NCI-H1417 treated with DMSO at 0.1 percent for 48 hours (cell line): Measurements from ENCODE around the gene EPHA1.

Source experiments
- DNase-seq: peaks from one replicate; lab custom pipeline; 2025; lab: John Stamatoyannopoulos, UW

EPHA1 gene

DNA sequence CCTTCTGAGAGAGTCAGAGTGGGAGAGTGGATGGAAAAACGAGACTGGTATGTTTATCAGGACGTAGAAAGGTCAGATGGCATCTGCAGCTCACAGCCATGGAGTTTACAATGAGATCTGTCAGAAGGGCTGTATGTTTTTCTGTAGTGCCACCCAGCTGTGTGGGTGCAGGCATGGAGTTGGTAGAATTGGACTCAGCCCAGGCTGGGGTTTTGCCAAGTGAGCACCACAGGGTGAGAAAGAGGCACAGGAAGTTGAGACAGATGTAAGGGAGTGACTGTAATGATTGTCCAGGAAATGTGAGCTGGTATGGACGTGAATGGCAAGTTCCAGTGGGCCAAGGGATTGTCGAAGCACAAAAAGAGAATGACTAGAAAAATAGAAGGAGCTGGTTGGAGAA is 36.6 kb downstream of the EPHA1 start:
- no peak for DNase-seq

GRCh38 chr7:143369678-143370651 is 38.7 kb downstream of the EPHA1 start:
- no peak for DNase-seq

DNA sequence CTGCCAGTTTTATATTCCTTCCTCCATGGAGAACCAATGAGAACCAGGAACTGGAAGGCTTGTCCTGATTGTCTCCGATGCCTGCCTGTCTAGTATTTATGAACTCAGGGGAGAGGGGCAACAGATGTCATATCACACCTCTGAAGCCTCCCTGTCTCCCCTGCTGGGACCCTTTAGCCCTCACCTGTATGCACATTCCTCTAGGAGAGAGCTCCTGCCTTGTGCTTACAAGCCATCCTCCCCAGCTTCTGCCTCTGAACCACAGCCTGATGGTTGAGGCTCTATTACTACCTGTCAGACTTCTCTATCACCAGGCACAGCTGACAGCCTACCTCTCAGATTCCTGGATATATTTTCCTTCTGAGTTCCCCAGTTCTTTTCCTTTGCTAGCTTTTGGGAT is 40.3 kb downstream of the EPHA1 start:
- DNase-seq: no peak

GRCh38 chr7:143367972-143368371 is 40.7 kb downstream of the EPHA1 start:
- DNase-seq: no peak

DNA sequence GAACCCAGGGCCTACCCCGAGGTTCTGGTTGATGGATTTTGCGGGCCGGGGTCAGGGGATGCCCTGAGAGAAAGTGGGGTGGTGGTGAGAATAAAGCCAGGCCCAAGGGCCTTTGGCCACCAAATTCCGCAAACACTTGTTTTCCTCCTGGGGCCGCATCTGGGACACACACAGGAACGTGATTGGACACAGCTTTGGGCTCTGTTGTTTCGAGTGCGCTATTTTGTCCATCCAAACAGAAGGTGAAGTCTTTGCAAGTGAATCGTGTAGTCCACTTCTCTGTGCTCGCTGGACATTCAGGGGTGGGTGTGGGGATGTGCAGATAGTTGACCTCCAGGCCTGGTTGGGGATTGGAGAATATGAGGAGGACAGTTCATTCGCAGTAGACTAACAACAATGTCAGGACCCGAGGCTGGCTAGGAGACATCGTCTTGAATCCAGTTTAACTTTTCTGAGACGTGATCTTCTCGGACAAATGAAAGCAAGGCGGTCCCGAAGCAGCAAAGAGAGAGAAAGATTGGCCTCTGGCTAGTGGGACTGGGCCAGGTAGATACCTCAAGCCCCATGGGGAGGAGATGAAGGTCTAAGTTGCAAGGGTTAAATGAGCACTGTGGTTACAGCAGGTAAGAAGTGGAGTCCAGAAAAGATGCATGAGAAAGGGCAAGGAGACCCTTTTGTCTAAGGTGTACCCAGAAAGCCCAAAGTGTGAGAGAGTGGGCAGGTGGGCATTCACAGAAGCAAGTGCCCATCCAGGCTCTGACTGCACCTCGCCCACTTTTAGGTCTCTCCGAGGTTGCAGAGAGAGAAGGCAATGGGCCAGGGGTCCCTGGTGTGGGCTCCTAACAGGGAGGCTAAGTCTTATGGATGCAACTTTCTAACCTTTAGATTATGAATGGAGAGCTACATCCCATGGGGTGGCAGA is 45.4 kb downstream of the EPHA1 start:
- no peak for DNase-seq

DNA sequence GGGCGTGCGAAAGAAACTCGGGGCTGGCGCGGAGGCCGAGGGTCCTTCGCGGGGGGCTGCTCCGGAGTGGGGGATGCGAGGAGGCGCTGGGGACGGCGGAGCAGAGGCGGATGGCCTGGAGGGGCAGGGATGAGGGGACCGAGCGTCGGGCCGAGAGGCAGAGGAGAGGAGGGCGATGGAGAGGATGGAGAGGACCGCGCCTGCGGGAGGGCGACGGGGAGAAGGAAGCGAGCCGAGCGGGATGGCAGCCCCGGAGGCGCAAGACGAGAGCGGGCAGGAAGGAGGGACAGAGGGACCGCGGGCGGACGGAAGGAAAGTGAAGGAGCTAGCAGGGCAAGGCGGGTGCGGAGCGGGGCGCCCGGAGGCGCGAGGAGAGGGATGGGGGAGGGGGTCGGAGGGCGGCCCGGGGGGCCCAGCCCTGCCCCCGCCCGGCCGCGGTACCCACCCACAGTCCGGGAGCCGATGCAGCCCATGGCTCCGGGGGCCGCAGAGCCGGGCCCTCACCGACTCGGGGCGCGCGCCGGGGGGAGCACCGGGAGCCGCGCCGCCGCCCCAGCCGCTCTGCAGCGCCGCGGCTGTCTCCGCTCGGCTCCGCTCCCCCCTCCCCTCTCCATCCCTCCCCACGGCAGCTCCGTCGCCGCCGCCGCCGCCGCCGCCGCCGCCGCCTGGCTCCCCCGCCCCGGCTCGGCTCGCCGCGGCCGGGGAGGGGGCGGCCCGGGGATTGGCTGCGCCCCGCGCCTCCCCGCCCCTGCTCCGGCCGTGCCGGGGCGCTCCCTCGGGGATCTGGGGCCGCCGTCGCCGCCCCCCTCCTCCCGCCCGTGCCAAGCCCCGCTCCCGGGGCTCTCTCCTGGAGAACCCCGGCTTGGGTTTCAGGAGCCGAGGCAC is 46.3 kb downstream of the EPHA1 start, which contains the start of gene FAM131B:
FAM131B (minus strand) TSS at position 583 of the 885 bp plus-strand sequence; CDS start at position 473, 110 bp downstream.
- peak; percentile 9 for DNase-seq

DNA sequence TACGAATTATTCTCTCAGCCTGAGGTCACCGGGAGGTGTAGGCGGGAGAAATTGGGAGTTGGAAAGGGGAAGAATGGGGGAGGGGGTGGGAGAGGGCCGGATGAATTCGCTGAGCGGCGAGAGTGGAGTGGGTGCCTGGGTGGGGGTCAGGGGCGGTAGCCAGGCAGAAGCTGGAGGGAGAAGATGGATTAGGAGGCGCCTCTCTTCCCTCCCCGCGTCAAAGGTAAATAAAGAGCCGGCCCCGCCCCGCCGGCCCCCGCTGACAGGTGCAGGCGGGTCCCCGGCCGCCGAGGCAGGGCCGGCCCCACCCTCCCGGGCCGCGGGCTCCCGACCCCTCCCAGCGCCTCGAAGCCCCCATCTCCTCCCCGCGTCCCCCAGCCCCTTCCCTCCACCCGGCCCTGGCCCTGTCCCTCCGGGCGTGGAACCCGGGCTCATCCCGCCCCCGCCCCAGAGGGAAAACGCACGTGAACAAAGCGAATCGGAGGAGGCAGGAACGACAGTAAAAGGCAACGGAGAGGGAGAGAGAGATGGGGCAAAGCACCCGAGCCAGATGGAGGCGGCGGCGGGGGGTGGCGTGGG is 47.0 kb downstream of the EPHA1 start:
- peak; percentile 52 for DNase-seq

DNA sequence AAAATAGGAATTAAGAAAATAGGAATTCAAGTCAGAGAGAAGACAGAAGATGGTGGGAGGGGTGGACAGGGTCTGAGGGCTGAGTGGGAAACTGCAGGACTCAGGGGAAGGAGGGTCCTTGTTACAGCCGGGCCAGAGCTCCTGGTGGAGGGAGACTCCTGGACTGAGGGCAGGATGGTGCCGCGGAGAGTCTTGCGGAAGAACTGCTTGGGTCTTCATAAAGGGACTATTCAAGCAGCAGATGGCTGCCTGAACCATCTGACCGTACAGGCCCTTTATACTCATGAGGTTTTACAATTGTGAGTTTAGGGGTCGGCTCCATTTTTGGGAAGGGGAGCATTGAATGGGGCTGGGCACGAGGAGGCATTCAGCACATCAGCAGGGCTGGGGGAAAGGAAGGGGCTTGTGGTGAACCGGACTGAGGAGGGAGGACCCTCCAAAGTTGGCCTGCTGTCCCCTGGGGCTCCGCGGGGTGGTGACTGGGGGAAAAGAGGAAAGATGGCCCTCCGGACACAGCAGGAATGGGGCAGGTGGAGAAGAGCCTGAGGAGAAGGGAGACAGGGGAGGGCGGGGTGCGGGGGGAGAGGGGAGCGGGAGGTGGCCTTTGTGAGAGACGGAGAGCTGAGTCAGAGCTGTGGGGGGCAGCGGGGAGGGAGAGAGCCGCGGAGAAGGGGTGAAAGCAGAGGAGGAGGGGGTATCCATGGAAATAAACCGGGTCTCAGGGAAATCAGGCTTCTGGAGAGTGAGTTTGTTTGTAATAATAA is 47.7 kb downstream of the EPHA1 start:
- peak; percentile 58 for DNase-seq

DNA sequence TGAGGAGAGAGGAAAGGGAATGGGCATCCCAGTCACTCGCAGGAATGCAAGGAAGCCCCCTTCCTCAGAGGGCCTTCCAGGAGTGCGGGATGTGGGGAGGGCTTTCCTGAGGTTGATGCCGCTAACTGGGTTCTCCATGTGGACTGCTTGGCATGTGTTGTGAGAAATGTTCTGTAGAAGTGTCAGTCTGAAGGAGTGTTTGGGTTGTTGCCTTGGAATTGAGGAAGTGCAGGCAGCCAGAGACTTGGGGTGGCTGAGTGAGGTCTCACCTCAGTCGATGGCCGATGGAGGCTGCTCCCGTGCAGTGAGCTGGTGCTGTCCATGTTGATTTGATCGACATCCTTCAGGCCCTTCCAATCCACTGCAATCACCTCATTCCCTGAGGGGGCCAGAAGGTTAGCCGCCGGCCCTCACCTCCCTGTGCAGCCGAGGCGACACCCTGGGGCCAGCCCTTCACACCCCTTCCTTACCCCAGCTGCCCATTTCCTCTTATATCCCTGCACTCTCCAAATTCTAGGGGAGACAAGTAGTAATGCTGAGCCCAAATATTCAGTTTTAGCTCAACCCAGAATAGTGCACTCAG is 48.8 kb downstream of the EPHA1 start:
- DNase-seq: no peak

GRCh38 chr7:143358626-143359025 is 50.0 kb downstream of the EPHA1 start:
- no peak for DNase-seq

DNA sequence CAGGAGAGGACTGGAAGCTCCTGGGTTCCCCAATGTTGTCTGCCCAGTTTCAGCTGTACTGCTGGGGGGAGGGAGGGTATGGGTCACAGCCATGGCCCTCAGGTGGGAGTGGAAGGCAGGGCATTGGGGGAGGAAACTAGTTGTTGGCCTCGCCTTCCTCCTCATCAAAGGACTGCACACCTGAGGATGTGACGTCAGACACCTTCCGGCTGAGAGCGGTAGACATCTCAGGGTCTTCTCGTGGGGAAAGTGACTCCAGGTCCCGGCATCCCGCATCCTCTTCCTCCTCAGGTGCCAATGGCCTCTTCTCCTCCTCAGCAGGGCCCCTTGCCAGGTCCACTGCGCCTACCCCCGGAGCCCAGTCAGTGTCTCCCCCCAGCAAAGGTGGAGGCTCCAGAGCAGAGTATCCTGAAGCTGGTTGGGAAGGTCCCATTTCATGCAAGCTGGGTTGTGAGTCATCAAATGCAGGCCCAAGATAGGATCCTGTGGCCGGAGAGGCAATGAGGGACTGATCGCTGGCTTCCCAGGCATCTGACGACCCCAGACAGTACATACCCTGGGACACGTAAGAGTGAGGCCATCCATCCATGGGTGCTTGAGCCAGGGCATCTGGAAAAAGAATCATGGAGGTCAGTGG is 52.1 kb downstream of the EPHA1 start:
- no peak for DNase-seq

- DNase-seq: no peak
Observed at GRCh38 chr7:143355450-143356385, 52.9 kb downstream of the EPHA1 start.

- DNase-seq: no peak
Observed at GRCh38 chr7:143354965-143355364, 53.7 kb downstream of the EPHA1 start.

GRCh38 chr7:143354376-143354775 is 54.3 kb downstream of the EPHA1 start:
- no peak for DNase-seq

DNA sequence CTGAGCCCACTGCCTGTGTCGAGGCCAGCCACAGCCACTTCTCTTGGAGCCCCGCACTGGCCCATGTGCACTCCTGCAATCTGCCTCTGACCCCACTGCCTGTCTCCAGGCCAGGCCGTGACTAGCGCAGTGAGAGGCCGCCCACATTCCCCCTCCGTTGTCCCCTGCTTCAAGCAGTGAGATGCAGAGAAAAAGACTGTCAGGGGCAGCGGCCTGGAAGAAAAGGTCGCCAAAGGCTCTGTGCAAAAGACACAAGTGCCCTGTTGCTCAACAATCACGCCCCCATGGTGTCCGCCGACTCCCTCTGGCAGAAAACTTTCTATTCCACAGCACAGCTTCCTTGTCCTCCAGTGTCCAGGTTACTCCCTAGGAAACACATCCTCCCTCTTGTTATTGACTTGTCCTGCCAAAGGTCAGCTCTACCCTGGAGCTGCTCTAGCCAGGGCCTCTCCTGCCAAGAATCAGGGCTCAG is 56.1 kb downstream of the EPHA1 start:
- no peak for DNase-seq

GRCh38 chr7:143351574-143351973 is 57.1 kb downstream of the EPHA1 start:
- no peak for DNase-seq

DNA sequence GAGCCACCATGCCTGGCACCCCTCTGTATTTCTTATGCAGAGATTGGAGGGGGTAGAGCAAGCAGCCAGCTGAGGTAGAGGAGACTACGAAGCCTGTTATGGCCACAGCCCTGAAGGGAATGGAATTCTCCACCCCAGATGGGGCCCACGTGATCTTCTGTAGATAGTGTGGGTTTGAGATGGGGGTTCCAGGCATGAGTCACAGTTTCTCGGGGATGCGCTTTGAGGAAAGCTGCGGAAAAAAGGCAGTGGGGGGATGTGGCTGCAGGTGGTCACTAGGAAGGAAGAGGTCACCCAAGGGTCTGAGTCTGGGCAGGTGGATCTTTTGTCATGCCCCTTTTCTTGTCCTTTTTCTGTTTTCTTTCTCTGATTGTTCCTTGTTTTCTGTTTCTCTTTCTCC is 57.6 kb downstream of the EPHA1 start:
- DNase-seq: no peak

DNA sequence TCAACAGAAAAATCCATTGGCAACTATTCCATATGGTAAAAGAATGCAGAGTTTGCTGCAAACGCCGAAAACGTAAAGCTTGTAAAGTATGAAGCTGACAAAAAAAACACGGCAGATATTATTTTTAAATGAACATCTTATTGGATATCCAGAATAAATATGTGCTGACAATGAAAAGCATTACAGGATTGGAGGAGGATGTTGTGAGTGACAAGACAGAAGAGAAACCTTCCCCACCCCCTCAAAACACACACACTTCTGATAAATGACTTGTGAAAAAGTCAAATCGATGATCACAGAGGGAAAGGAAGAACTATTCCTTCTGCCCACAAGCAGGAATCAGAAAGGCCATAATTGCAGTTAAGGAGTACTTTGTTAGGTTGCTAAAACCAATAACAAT is 60.7 kb downstream of the EPHA1 start:
- no peak for DNase-seq
